Colonic mucosa (tissue), 4 donors: Measurements from ENCODE around the gene FUBP3. TPM values are rescaled to one million over a fixed set of nuclear protein-coding genes. Genes with fewer than 3 reads are reported as not detected.

Experiments
- DNase-seq: peaks from one replicate; pipeline ENCODE4 v3.0.0-alpha.2; 2020
- H3K27ac ChIP-seq: fragments of 200-600 bp; one replicate; pipeline ENCODE4 v1.8.0; 2021
- H3K27me3 ChIP-seq: fragments of 200-600 bp; one replicate; pipeline ENCODE4 v1.8.0; 2021
- H3K36me3 ChIP-seq: fragments of 200-600 bp; one replicate; pipeline ENCODE4 v1.8.0; 2021
- H3K4me1 ChIP-seq: fragments of 200-600 bp; one replicate; pipeline ENCODE4 v1.8.0; 2021; ENCODE audit warnings: mild to moderate bottlenecking
- H3K4me3 ChIP-seq: fragments of 200-600 bp; one replicate; pipeline ENCODE4 v1.8.0; 2021
- H3K9ac ChIP-seq, 2 donors: one replicate each; pipeline ENCODE4 v1.7.0; 2013; ENCODE audit warnings: control low read depth in 2 of 2, low read depth in 2 of 2, low read length in 2 of 2
- H3K9me3 ChIP-seq: fragments of 200-600 bp; one replicate; pipeline ENCODE4 v1.8.0; 2021
- intact Hi-C: fragments of 100-400 bp; cut with DNase I; formaldehyde crosslinking; loops from one replicate; pipeline ENCODE4 v1.14.1; 2022
- total RNA-seq, 2 donors: library from RNA; stranded (reverse); fragmentation: NEBNext Ultra II Directional in 1 of 2; extraction: Animal tissue kit (Norgen Biotek cat#: 25700) in 1 of 2; gene quantifications; one replicate each; pipeline ENCODE4 v1.2.1, GENCODE V29; 2021
- TF ChIP-seq, protein P1 (sequence below): fragments of 200-600 bp; IDR thresholded peaks from one replicate; pipeline ENCODE4 v1.8.0; 2022; ENCODE audit warnings: antibody characterized with exemption, mild to moderate bottlenecking
- donor health status: healthy.
- donor health status: DM: no; HTN: no; CAD: no.
- donor health status: DM: no; HTN: no; CAD: no.

Gene FUBP3
- total RNA-seq, 2 donors from 2014 or later, result 44.7 to 50.0 TPM

DNA sequence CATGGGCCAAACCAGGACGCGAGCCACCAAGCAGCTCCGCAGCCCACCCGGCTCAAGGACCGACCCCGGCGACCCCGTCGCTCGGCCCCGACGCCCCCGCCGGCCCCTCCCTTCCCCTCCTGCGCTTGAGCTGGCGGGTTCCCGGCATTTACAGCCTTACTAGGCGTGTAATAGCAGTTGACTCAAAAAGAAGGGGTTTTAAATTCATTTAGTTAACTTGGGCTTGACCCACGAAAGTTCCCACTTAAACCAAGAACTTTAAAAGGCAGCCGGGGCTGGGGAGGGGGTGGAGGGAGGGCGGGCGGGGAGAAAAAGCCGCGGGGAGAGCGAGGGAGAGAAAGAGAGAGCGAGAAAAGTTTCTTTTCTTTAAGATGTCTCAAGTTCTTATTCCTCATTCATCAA is 85.7 kb downstream of the FUBP3 start:
- Histone ChIP-seq H3K9me3 (no peaks in the 10 kb centered on the region), H3K27ac (no peak overlapping the region), H3K9ac (no peak overlapping the region), H3K4me3 (no peak overlapping the region), H3K27me3 (peaks cover 83% of the 10 kb centered on the region), H3K36me3 (no peaks in the 10 kb centered on the region), H3K4me1 (peaks cover 3% of the 10 kb centered on the region)
- DNase-seq, result no peak
- intact Hi-C loops, result no loop called here
- TF ChIP-seq, protein P1, sequence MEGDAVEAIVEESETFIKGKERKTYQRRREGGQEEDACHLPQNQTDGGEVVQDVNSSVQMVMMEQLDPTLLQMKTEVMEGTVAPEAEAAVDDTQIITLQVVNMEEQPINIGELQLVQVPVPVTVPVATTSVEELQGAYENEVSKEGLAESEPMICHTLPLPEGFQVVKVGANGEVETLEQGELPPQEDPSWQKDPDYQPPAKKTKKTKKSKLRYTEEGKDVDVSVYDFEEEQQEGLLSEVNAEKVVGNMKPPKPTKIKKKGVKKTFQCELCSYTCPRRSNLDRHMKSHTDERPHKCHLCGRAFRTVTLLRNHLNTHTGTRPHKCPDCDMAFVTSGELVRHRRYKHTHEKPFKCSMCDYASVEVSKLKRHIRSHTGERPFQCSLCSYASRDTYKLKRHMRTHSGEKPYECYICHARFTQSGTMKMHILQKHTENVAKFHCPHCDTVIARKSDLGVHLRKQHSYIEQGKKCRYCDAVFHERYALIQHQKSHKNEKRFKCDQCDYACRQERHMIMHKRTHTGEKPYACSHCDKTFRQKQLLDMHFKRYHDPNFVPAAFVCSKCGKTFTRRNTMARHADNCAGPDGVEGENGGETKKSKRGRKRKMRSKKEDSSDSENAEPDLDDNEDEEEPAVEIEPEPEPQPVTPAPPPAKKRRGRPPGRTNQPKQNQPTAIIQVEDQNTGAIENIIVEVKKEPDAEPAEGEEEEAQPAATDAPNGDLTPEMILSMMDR, result no peak

DNA sequence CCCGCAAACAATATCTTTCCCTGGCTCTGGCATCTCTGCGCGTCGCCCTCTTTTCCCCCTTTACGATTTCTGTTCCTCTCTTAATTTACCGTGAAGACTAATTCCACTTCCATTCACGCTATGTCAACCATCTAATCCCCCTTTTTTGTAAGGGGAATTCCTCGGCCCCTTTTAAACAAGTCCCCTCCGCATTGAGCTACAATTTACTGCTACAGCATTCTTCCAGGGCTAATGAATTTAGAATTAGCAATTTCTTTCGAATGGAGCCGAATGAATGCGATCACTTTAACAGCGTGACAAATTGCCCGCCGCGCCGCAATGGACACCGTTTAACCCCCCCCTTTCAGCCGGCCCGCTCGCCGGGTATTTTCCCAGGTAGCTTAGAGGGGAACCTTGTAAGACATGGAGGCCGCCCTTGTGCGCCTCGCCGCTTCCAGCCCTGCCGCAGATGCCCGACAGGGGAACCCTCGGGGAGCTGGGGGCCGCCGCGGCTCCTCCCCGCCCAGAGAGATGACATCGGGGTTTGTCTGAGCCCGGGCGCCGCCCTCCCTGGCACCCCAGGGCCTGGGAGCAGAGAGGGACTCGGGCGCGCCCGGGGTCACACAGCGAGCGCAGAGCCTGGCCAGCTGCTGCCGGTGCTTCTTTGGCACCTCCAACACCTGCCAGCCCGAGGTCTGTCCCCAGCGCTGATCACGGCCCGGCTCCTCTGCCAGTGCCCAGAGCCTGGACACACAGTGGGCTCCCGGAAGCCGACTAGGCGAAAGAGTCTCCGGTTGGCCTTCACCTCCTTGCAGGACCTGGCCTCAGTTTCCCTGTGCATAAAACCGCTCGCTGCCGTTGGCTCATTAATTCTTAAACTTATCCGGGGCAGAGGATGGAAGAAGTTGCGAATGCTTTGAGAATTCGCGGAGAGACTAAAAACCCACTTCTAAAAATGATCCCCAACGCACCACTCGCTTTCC is 86.3 kb downstream of the FUBP3 start:
- intact Hi-C loops, result no loop called here
- Histone ChIP-seq H3K4me1 (peaks cover 3% of the 10 kb centered on the region), H3K9ac (no peak overlapping the region), H3K27ac (no peak overlapping the region), H3K36me3 (no peaks in the 10 kb centered on the region), H3K9me3 (no peaks in the 10 kb centered on the region), H3K4me3 (no peak overlapping the region), H3K27me3 (peaks cover 76% of the 10 kb centered on the region)
- no peak for DNase-seq
- TF ChIP-seq, protein P1, result no peak

DNA sequence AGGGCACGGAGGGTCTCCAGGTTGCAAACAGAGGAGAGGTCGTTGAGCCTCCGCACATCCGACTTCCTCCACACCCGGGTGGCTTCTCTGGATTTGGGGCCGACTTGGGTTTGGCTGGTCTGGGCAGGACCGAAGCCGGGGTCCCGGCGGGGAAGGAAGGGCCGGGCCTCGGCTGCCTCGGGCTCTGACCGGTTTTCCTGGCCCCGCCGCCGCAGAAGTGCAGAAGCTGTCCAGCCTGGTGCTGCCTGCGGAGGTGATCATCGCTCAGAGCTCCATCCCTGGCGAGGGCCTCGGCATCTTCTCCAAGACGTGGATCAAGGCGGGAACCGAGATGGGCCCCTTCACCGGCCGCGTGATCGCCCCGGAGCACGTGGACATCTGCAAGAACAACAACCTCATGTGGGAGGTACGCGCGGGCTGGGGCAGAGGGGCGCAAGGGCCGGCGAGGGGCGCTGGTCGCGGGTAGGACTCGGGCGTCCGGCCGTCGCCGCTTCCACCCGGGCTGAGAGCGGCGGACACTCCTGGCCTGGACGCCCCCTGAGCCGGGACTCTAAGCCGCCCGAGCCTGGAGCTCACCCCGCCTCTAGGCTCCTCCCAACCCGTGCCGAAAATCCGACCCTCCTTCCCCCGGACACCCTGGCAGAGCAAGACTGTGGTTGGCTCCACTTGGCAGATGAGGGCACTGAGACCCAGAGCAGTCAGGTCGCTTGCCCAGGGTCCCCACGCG is 87.2 kb downstream of the FUBP3 start:
- Histone ChIP-seq H3K4me3 (no peak overlapping the region), H3K4me1 (peaks cover 3% of the 10 kb centered on the region), H3K9ac (no peak overlapping the region), H3K36me3 (no peaks in the 10 kb centered on the region), H3K9me3 (no peaks in the 10 kb centered on the region), H3K27ac (no peak overlapping the region), H3K27me3 (peaks cover 68% of the 10 kb centered on the region)
- intact Hi-C loops, result no loop called here
- DNase-seq, result no peak
- TF ChIP-seq, protein P1, result no peak

DNA sequence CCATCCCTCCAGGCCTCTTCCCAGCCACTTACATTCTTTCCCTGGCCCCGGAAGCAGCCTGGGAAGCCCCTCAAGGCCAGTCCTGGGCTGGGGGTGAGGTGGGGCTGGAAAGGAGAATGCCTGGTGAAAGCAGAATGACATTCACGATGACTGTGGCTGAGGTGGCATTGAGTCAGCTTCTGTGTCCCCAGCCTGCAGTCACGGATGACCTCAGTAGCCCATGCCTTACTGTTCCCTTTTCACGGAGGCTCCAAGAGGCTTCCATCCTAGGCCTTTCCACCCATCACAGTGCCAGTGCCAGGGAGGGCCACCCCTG is 87.7 kb downstream of the FUBP3 start:
- H3K36me3 ChIP-seq, result no peaks in the 10 kb centered on the region
- intact Hi-C loops, result no loop called here
- H3K27me3 ChIP-seq, result peaks cover 62% of the 10 kb centered on the region
- H3K9me3 ChIP-seq, result no peaks in the 10 kb centered on the region
- no peak overlapping the region for H3K9ac ChIP-seq
- peaks cover 3% of the 10 kb centered on the region for H3K4me1 ChIP-seq
- DNase-seq, result no peak
- TF ChIP-seq, protein P1, result no peak
- H3K27ac ChIP-seq, result no peak overlapping the region
- no peak overlapping the region for H3K4me3 ChIP-seq

DNA sequence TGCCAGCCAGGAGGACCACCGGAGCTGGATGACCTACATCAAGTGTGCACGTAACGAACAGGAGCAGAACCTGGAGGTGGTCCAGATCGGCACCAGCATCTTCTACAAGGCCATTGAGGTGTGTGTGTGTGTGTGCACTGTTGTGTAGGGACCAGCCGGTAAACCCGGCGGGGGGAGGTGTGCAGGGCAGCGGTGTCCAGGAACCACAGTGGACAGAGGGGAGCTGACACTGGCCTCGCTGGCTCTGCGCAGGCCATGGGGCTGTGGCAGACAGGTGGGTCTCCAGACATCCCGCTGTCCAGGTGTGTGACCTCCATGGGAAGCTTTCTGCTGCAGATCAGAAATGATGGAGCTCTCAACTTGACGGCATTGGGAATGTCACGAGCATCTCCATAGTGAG is 88.8 kb downstream of the FUBP3 start:
- Histone ChIP-seq H3K9ac (no peak overlapping the region), H3K27ac (no peak overlapping the region), H3K36me3 (no peaks in the 10 kb centered on the region), H3K27me3 (peaks cover 51% of the 10 kb centered on the region), H3K4me3 (no peak overlapping the region), H3K9me3 (no peaks in the 10 kb centered on the region), H3K4me1 (peaks cover 3% of the 10 kb centered on the region)
- TF ChIP-seq, protein P1, result no peak
- no peak for DNase-seq
- intact Hi-C loops, result no loop called here
